Measurements from ENCODE around the gene PCCA.

PCCA gene

DNA sequence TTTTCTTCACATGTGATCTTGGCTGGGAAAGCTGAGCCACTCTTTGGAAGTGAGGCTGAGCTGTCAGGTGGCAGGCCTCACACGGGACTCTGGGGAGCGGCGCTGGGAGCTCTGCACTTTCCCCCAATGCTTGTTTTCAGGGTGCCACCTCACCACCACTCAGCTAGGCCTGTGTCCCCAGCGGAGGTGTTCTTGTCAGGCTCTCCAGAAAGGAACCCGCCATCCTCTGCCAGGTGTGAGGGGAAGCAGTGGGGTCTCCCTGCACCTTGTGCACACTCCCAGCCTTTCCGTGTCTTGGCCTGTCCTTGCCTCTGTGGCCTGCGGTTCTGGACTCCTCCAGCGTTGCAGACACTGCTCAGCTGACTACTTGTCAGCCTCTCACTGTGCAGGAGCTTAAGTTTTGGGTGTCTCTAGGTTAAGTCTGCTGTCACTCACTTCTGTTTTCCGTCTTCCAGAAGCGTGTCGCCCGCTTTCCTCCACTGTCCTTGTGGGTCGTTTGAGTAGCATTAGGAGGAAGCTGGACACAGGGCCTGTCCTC lies 447.8 kb downstream of the PCCA start:
- no peaks in the 10 kb centered on the region for H3K36me3 Mint-ChIP-seq
- H3K9me3 Mint-ChIP-seq = no peaks in the 10 kb centered on the region
- no peak overlapping the region for H3K4me3 Mint-ChIP-seq
- ATAC-seq = no peak
- DNase-seq (ENCODE audit: low spot score in 2 of 2) = no peak
- H3K27ac Mint-ChIP-seq = peak overlapping the region; percentile 38
- peaks cover 7% of the 10 kb centered on the region for H3K4me1 Mint-ChIP-seq

DNA sequence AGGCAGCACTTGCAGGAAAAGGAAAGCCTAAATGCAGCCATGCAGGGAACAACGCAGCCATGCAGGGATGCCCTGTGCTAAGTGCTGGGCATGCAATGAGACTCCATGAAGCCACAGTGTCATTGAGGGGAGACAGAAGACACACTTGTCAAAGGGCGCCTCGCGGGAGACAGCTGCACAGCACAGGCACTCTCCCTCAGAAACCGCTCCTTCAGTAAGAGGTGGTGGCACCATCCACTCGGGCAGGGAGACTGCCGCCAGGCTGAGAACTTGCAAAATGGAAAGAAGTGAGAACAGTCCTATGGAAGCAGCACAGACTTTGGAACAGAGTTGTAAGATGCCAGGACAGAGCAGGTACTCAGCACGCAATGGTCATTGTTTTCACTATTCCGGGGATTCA lies 448.6 kb downstream of the PCCA start:
- Mint-ChIP-seq H3K4me1 (peaks cover 8% of the 10 kb centered on the region), H3K27ac (no peak overlapping the region), H3K4me3 (no peak overlapping the region), H3K9me3 (no peaks in the 10 kb centered on the region), H3K36me3 (no peaks in the 10 kb centered on the region)
- DNase-seq (ENCODE audit: low spot score in 2 of 2) (no peak), ATAC-seq (no peak)

DNA sequence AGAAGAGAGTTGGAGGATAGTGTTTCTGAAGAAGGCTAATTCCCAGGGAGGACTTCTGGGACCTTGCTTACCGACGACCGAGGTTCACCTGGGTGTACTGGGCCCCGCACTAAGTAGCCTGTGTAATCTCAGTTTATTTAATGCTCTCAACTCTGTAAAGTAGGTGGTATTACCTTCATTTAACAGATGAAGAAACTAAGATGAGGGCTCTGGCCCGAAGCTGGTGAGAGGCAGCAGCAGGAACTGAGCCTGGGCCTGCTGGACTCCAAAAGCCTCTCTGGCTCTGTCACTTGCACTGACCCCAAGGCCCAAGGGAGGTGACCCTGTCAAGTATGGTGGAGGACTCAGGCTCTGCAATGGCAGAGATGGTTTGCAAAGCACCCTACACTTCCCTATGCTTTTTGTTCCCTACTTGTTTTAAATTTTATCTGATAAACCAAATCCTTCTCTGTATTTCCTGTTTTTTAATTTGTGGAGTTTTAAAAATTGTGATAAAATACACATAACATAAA lies 449.1 kb downstream of the PCCA start:
- no peak for DNase-seq (ENCODE audit: low spot score in 2 of 2)
- H3K4me3 Mint-ChIP-seq = no peak overlapping the region
- no peak overlapping the region for H3K27ac Mint-ChIP-seq
- ATAC-seq = no peak
- peaks cover 14% of the 10 kb centered on the region for H3K4me1 Mint-ChIP-seq
- H3K36me3 Mint-ChIP-seq = no peaks in the 10 kb centered on the region
- no peaks in the 10 kb centered on the region for H3K9me3 Mint-ChIP-seq

DNA sequence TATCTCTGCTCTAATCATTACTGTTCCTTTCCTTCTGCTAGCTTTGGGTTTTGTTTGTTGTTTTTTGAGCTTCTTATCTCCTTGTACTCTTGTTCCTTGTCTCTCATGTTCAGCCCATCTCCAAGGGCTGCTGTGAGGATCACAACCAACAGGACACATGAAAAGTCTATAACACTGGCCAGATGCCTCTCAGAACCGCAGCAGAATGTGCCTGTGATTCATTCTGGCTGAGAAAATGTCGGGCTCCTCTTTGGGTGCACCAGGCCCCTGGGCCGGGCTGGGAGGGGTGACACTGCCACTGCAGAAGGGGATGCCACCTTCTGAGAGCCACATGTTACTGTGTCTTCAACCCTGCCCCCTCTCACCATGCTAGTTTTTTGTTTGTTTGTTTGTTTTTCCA lies 451.7 kb downstream of the PCCA start:
- DNase-seq (ENCODE audit: low spot score in 2 of 2) = no peak
- no peak overlapping the region for H3K4me3 Mint-ChIP-seq
- no peaks in the 10 kb centered on the region for H3K9me3 Mint-ChIP-seq
- H3K27ac Mint-ChIP-seq = no peak overlapping the region
- peaks cover 14% of the 10 kb centered on the region for H3K4me1 Mint-ChIP-seq
- ATAC-seq = no peak
- no peaks in the 10 kb centered on the region for H3K36me3 Mint-ChIP-seq

DNA sequence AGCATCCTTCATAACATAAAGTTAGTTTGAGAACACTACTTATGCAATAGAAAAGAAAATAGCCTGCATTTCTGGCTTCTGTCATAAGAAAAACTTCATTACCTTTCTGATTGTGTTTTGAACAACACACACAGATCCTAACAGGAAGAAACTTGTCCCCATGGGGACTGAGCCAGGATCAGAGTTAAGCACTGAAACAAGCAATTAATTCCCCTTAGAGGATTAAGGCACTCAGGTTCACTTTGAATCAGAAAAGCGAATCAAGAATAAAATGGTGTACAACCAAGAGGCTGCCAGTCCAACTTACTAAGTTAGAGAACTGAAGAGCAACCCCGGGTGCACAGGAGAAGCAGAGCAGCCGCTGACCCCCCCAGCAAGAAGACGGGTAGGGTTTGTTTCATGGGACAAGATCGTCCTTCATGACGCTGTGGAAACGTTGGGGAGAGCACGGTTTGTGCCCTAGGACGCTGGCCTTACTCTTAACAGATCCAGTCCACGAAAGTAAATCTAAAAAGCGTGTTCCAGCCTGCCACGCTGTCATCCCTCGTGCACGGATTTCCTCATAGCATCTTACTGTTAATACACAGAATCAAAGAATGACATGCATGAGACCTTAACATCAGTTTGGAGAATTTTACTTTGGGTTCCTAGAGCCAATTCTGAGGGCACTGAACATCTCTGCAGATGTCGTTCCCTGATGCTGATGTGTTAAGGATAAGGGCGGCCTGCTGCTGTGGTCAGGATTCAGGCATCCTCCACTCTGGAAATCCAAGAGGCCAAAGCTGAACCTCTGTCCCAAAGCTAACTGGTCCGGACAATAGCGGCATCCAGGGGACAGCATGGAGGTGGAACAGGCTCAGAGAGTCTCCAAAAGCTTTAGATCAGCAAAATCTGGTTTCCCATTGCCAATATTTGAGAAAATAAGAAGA lies 453.3 kb downstream of the PCCA start:
- Mint-ChIP-seq H3K4me3 (no peak overlapping the region), H3K27ac (no peak overlapping the region), H3K4me1 (peaks cover 11% of the 10 kb centered on the region), H3K36me3 (no peaks in the 10 kb centered on the region), H3K9me3 (no peaks in the 10 kb centered on the region)
- ATAC-seq = no peak
- no peak for DNase-seq (ENCODE audit: low spot score in 2 of 2)

DNA sequence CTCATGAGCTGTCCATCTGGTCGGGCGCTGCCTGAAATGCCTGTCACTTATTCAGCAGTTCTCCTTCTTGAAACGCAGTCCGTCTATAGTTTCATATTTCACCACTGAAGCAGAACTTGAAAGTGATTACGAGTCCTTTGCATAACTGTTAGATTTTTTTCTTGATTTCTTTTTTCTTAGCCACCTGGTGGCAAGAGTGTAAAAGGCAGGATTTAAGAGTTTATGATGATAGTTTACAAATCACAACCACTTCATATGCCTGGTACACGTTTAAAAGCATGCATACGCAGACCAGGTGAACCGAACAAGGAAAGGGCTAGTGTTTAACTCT lies 453.9 kb downstream of the PCCA start:
- DNase-seq (ENCODE audit: low spot score in 2 of 2) = no peak
- Mint-ChIP-seq H3K4me3 (no peak overlapping the region), H3K27ac (no peak overlapping the region), H3K9me3 (no peaks in the 10 kb centered on the region), H3K4me1 (peaks cover 6% of the 10 kb centered on the region), H3K36me3 (no peaks in the 10 kb centered on the region)
- ATAC-seq = peak; percentile 60

DNA sequence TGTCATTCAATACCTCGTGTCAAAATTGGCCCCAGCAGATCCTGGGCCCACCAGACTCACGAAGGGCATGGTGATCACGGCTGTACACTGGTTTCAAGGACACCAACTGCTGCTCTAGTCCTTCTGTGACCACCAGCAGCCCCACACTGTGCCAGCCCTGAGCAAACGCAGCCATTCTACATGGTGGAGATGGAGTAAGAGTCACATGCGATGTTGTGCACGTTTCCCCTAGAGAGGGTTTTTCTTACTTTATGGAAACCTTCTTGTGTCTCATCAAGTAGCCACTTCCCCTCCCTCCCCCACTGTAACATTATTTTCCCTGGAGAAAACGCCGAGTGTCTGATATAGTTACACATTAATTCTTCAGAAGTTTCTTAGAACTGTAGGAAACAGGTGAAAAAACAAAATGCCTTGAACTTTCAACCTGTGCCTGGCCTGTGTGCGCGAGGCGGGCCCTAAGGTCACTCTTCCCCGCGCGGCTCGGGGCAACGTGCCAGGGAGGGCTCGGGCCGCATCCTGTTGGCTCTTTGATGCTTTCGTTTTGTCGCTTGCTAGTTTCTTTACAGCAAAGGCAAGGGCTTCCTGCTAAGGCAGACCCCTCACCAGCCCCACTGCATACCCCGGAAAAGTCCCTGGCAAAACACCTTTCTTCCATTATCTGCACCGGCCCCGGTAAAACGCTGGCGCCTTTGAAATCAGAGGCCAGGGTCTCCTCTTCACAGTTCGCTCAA lies 455.1 kb downstream of the PCCA start:
- no peak for ATAC-seq
- Mint-ChIP-seq H3K27ac (no peak overlapping the region), H3K4me1 (peaks cover 6% of the 10 kb centered on the region), H3K9me3 (no peaks in the 10 kb centered on the region), H3K36me3 (no peaks in the 10 kb centered on the region), H3K4me3 (no peak overlapping the region)
- DNase-seq (ENCODE audit: low spot score in 2 of 2) = no peak

DNA sequence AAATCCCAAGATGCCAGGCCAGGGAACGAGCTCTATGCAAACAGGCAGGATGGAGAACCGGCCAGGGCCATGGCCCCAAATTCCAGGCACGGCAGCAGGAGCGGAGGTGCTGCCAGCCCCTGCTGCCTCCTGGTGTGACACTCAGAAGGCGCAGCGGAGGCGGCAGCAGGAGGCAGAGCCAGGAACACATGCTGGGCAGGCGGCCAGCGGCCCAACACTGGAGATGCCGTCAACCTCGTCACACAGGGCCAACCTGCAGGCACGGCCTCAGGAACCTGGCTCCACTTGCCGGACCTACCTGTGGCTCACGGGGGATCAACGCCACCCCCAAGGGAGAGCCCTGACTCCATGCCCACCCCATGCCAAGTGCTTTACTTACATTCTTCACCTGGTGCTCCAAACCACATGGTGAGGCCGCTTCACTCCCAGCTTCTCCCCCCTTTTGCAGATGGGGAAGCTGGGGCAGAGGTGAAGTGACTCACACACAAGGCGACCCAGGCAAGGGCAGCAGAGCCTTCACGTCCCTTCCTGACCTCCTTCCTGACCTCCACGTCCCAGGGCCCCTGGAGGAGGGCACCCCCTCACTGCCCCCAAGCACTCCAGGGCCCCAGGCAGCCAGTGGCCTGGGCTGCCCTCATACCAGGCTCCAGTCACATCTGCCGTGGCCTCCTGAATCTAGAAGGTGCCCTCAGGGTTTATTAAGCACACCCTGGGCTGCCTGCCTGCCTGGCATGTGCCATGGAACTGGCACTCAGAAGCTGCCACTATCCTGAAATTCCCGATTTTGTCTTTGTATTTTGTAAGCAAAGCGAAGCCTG lies 456.2 kb downstream of the PCCA start:
- Mint-ChIP-seq H3K9me3 (no peaks in the 10 kb centered on the region), H3K36me3 (no peaks in the 10 kb centered on the region), H3K27ac (no peak overlapping the region), H3K4me3 (no peak overlapping the region), H3K4me1 (peaks cover 6% of the 10 kb centered on the region)
- ATAC-seq (no peak), DNase-seq (ENCODE audit: low spot score in 2 of 2) (no peak)

DNA sequence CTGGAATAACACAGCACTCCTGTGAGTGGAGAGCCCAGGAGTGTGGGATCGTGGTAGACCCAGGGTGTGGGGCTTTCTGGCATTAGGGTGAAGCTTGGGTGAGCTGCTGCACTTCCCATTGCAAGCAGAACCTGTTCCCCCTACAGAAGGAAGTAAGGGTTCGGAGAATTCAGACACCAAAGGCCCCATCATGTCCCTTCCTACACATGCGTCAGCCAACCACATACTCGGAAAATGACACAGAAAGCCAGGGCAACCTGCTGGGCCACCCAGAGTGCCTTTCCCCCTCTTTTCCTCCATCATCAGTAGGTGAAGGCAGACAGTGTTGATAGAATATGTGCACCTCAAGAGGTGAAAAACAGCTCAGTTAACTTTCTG lies 456.8 kb downstream of the PCCA start:
- Mint-ChIP-seq H3K36me3 (no peaks in the 10 kb centered on the region), H3K4me1 (peaks cover 6% of the 10 kb centered on the region), H3K9me3 (no peaks in the 10 kb centered on the region), H3K4me3 (no peak overlapping the region), H3K27ac (no peak overlapping the region)
- ATAC-seq (no peak), DNase-seq (ENCODE audit: low spot score in 2 of 2) (no peak)

DNA sequence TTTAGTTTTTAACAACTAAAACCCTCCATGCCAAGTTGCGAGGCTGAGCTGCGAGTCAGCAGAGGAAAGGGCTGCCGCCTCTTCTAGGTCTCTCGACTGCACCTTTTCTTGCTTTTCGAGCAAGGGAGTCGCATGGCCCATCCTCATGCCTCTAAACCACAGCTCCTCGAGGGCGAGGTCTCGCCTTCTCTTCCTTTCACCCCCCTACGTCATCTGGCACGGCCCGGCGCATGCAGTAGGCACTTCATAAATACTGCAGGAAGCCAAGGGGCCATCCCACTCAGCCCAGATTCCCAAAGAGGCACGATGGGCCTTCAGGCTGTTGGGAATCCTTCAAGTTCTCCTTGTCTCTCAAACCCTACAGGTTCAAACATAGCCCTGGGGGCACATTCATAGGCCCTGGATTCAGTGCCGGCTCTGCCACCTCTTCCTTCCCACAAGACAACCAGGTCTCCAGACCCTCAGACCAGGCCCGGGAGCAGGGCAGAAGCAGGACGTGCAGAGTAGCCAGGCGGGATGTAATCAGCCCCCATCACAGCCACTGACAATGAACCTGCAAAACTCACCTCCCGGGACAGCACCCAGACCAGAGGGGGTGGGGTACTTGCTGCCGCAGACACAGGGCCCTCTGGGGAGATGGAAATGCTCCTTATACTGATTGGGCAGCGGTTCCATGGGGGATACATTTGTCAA lies 458.0 kb downstream of the PCCA start:
- Mint-ChIP-seq H3K9me3 (no peaks in the 10 kb centered on the region), H3K4me1 (peaks cover 6% of the 10 kb centered on the region), H3K27ac (no peak overlapping the region), H3K36me3 (no peaks in the 10 kb centered on the region), H3K4me3 (no peak overlapping the region)
- ATAC-seq (no peak), DNase-seq (ENCODE audit: low spot score in 2 of 2) (no peak)

DNA sequence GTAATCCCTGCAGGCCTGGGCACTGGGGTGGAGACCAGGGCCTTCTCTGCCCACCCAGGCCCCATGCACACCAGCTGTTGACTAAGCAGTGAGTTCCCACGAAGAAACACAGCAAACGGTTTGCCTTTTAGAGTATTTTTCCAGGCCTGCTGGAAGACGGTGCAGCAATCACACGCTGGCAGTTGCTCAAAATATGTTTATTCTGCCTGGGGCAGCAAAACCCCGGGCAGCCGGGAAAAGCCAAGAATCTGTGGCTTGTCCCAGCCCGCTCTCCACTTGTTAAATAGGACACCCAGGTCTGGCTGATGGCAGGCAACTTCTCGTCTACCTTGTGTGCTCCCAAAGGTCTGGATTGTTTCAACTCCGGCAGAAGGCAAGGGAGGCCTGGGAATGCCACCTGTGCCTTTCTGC lies 458.9 kb downstream of the PCCA start:
- DNase-seq (ENCODE audit: low spot score in 2 of 2) (no peak), ATAC-seq (no peak)
- peaks cover 2% of the 10 kb centered on the region for H3K4me1 Mint-ChIP-seq
- no peak overlapping the region for H3K27ac Mint-ChIP-seq
- H3K9me3 Mint-ChIP-seq = no peaks in the 10 kb centered on the region
- no peaks in the 10 kb centered on the region for H3K36me3 Mint-ChIP-seq
- H3K4me3 Mint-ChIP-seq = no peak overlapping the region

DNA sequence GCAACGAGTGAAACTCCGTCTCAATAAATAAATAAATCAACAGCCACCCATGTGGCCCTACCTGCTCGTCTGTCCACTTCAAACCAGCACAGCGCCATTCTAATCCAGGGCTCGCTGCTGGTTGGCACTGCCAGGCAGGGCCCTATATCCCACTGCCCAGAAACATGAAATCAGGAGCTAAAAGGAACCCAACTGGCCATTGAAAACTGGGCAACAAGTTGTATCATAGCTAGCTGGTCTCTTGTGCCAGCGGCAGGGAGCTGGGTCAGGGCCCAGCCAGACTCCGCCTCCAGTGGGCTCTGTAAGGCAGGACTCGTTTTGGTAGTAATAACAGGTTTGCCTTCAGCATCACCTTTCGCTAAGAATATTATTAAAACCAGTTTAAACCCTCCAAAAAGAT lies 460.4 kb downstream of the PCCA start:
- Mint-ChIP-seq H3K4me3 (no peak overlapping the region), H3K9me3 (no peaks in the 10 kb centered on the region), H3K4me1 (no peaks in the 10 kb centered on the region), H3K36me3 (no peaks in the 10 kb centered on the region), H3K27ac (no peak overlapping the region)
- ATAC-seq = no peak
- no peak for DNase-seq (ENCODE audit: low spot score in 2 of 2)

DNA sequence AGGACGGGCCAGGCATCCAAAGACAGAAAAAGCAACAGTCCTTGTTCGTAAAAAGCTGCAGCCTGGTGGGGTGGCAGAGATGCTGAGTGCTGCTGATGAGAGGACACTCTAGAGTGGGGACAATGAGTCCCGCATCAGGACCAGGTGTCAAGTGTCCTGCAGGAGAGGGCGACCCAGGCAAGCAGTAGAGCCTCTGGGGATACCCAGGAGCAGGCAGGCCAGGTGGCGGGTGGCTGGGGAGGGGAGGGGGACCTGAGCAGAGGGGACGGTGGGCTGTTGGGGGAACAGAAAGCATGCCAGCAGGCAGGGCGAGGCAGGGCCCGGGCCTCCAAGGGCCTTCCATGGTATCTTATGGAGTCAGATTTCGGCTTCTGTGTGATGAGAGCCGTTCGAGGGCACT lies 463.9 kb downstream of the PCCA start:
- H3K27ac Mint-ChIP-seq = no peak overlapping the region
- no peaks in the 10 kb centered on the region for H3K9me3 Mint-ChIP-seq
- DNase-seq (ENCODE audit: low spot score in 2 of 2) (no peak), ATAC-seq (no peak)
- no peaks in the 10 kb centered on the region for H3K36me3 Mint-ChIP-seq
- no peaks in the 10 kb centered on the region for H3K4me1 Mint-ChIP-seq
- no peak overlapping the region for H3K4me3 Mint-ChIP-seq

DNA sequence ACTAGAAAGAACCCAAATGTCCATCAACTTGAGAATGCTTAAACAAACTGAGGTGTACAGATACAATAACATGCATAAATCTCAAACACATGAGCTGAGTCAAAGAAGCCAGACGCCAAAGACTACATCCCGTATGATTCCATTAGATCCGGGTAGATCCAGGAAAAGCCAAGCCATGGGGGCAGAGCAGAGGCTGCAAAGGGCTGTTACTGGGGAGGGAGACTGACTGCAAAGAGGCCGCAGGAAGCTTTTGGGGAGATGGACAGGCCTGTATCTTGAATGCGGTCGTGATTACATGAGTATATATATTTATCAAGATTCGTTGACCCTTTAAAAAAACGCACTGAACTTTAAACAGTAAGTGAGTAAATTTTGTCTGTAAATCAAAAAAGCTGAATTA lies 471.0 kb downstream of the PCCA start:
- Mint-ChIP-seq H3K27ac (no peak overlapping the region), H3K36me3 (no peaks in the 10 kb centered on the region), H3K4me1 (no peaks in the 10 kb centered on the region), H3K4me3 (no peak overlapping the region), H3K9me3 (no peaks in the 10 kb centered on the region)
- ATAC-seq (no peak), DNase-seq (ENCODE audit: low spot score in 2 of 2) (no peak)

Measured in stimulated activated effector memory CD8-positive, alpha-beta T cell treated with anti-CD3 and anti-CD28 coated beads, Interleukin-12 subunit alpha, Interleukin-12 subunit beta, amount 100 ng/mL, for 72 hours (primary cell).